Liver (tissue), 9 donors: ENCODE measurements around the gene IGSF1. TPM values are rescaled to one million over a fixed set of nuclear protein-coding genes. Genes with fewer than 3 reads are reported as not detected.

ENCODE experiments used
- DNase-seq: peaks from one replicate; pipeline ENCODE4 v3.0.0-alpha.2; 2017; ENCODE audit warnings: low spot score
- H3K27ac ChIP-seq, 2 donors: one replicate each; pipeline ENCODE4 v1.7.0; 2013; ENCODE audit warnings: inconsistent platforms in 2 of 2, low read length in 2 of 2, control low read depth in 1 of 2, low read depth in 1 of 2, mild to moderate bottlenecking in 1 of 2
- H3K27me3 ChIP-seq, 4 donors: one replicate each; pipeline versions ENCODE4 v1.6.1 to v1.7.0; 2013; ENCODE audit warnings: low read length in 3 of 4, inconsistent platforms in 1 of 4, mild to moderate bottlenecking in 1 of 4, moderate library complexity in 1 of 4; ENCODE audit not compliant: control insufficient read depth in 4 of 4, insufficient read depth in 4 of 4
- H3K36me3 ChIP-seq, 4 donors: one replicate each; pipeline versions ENCODE4 v1.6.1 to v1.7.0; 2013; ENCODE audit warnings: low read length in 3 of 4, mild to moderate bottlenecking in 3 of 4, low read depth in 1 of 4, moderate library complexity in 1 of 4; ENCODE audit not compliant: control insufficient read depth in 4 of 4, insufficient read depth in 3 of 4
- H3K4me1 ChIP-seq, 4 donors: one replicate each; pipeline versions ENCODE4 v1.6.1 to v1.7.0; 2013; ENCODE audit warnings: low read length in 3 of 4, mild to moderate bottlenecking in 3 of 4, moderate library complexity in 1 of 4; ENCODE audit not compliant: control insufficient read depth in 4 of 4, insufficient read depth in 4 of 4
- H3K4me3 ChIP-seq, 3 donors: one replicate each; pipeline versions ENCODE4 v1.6.1 to v1.7.0; 2013; ENCODE audit warnings: low read length in 3 of 3, control low read depth in 1 of 3, low read depth in 1 of 3, mild to moderate bottlenecking in 1 of 3
- H3K9ac ChIP-seq, 2 donors: one replicate each; pipeline ENCODE4 v1.7.0; 2013; ENCODE audit warnings: low read length in 2 of 2, mild to moderate bottlenecking in 2 of 2, moderate library complexity in 2 of 2, control low read depth in 1 of 2, low read depth in 1 of 2
- H3K9me3 ChIP-seq, 4 donors: one replicate each; pipeline versions ENCODE4 v1.6.1 to v1.7.0; 2013; ENCODE audit warnings: low read length in 3 of 4; ENCODE audit not compliant: control insufficient read depth in 4 of 4
- EGR1 ChIP-seq, 2 donors: IDR thresholded peaks; 2 replicates each; pipeline ENCODE4 v1.6.1; 2016 to 2018; ENCODE audit warnings: antibody characterized with exemption in 2 of 2, low read depth in 2 of 2
- FOXA1 ChIP-seq: IDR thresholded peaks from 2 replicates; pipeline ENCODE4 v1.6.1; 2016; ENCODE audit warnings: antibody characterized with exemption
- FOXA2 ChIP-seq: IDR thresholded peaks from 2 replicates; pipeline ENCODE4 v1.6.1; 2016; ENCODE audit warnings: antibody characterized with exemption
- GABPA ChIP-seq, 2 donors: IDR thresholded peaks in 1 of 2; conservative IDR thresholded peaks in 1 of 2; 2 replicates each; pipeline ENCODE4 v1.6.1; 2016; ENCODE audit warnings: antibody characterized with exemption in 2 of 2, mild to moderate bottlenecking in 1 of 2, moderate library complexity in 1 of 2
- HNF4A ChIP-seq, 2 donors: conservative IDR thresholded peaks; 2 replicates each; pipeline ENCODE4 v1.6.1; 2016; ENCODE audit warnings: antibody characterized with exemption in 2 of 2, mild to moderate bottlenecking in 2 of 2
- HNF4G ChIP-seq: IDR thresholded peaks from 2 replicates; pipeline ENCODE4 v1.6.1; 2016; ENCODE audit warnings: antibody characterized with exemption
- JUND ChIP-seq, 2 donors: IDR thresholded peaks; 2 replicates each; pipeline ENCODE4 v1.6.1; 2016; ENCODE audit warnings: antibody characterized with exemption in 2 of 2
- NR2F2 ChIP-seq: IDR thresholded peaks from 2 replicates; pipeline ENCODE4 v1.6.1; 2016; ENCODE audit warnings: antibody characterized with exemption
- RXRA ChIP-seq, 2 donors: IDR thresholded peaks; 2 replicates each; pipeline ENCODE4 v1.6.1; 2017 to 2018; ENCODE audit warnings: antibody characterized with exemption in 2 of 2, mild to moderate bottlenecking in 1 of 2
- SP1 ChIP-seq: IDR thresholded peaks from 2 replicates; pipeline ENCODE4 v1.6.1; 2018; ENCODE audit warnings: antibody characterized with exemption, mild to moderate bottlenecking
- TAF1 ChIP-seq: conservative IDR thresholded peaks from 2 replicates; pipeline ENCODE4 v1.6.1; 2016; ENCODE audit warnings: antibody characterized with exemption, mild to moderate bottlenecking
- YY1 ChIP-seq: IDR thresholded peaks from 2 replicates; pipeline ENCODE4 v1.6.1; 2016; ENCODE audit warnings: antibody characterized with exemption, mild to moderate bottlenecking
- WGBS: extraction: QIAGEN DNeasy Blood & Tissue Kit; methylation state at CpG from one replicate; pipeline ENCODE4 v1.1.7; 2013; 5-methylcytosine and 5-hydroxymethylcytosine counted together
- polyA plus RNA-seq, 2 donors: library from polyadenylated mRNA; stranded (reverse) in 1 of 2; unstranded in 1 of 2; fragments of 200-250 nt in 1 of 2; fragments of >200 nt in 1 of 2; fragmentation: Nextera tagmentation in 1 of 2; extraction: Ambion mirVana in 1 of 2; gene quantifications; one replicate each; pipeline versions ENCODE4 v1.2.1 to v1.2.3, GENCODE V29; 2013 to 2015
- total RNA-seq, 2 donors: library from RNA; depleted of rRNA; stranded (reverse); fragments of >200 nt; gene quantifications; one replicate each; pipeline ENCODE4 v1.2.3, GENCODE V29; 2014
- TF ChIP-seq, protein P1 (sequence below): IDR thresholded peaks from 2 replicates; pipeline ENCODE4 v1.6.1; 2016; ENCODE audit warnings: antibody characterized with exemption
- TF ChIP-seq, protein P2 (sequence below): IDR thresholded peaks from 2 replicates; pipeline ENCODE4 v1.6.1; 2016; ENCODE audit warnings: antibody characterized with exemption
- TF ChIP-seq, protein P3 (sequence below): IDR thresholded peaks from 2 replicates; pipeline ENCODE4 v1.6.1; 2016; ENCODE audit warnings: antibody characterized with exemption
- TF ChIP-seq, protein P4 (sequence below): fragments of 150-350 bp; IDR thresholded peaks from 2 replicates; pipeline ENCODE4 v1.5.1; 2017; ENCODE audit warnings: improper control_type of control experiment, low read depth, low read length; ENCODE audit not compliant: missing input control
- TF ChIP-seq, protein P5 (sequence below): IDR thresholded peaks from 2 replicates; pipeline ENCODE4 v1.6.1; 2016; ENCODE audit warnings: antibody characterized with exemption, mild to moderate bottlenecking
- donor health status: healthy.
- donor health status: healthy.
- donor health status: healthy.
- donor health status: healthy.
- donor health status: healthy.

IGSF1 gene
- total and polyA plus RNA-seq, 4 donors = 0.15 to 50.7 (median 0.19) TPM

DNA sequence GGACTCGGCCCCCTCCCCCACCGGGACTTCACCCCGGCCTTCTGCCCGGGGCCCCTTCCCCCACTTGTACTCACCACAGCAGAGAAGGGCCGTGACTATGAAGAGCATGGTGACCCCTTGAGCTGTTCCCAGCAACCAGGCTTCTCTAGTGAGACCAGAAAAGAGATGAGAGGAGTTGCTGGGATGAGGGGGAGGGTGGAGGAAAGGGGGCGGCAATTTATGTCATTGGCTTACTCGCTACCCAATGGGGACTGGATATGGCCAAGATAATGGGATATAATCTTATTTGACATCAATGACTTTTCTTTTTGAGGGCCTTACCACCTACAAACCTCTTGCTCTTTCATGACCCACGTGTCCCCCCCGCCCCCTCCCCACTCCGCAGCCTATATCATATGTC lies 9.9 kb downstream of the IGSF1 start:
- H3K4me3 ChIP-seq = no peak overlapping the region
- no peak for TF ChIP-seq GABPA (IDR thresholded peaks at IDR 0.05 in 1 of 2, conservative IDR thresholded peaks at IDR 0.05 in 1 of 2)
- TF ChIP-seq, protein P1, sequence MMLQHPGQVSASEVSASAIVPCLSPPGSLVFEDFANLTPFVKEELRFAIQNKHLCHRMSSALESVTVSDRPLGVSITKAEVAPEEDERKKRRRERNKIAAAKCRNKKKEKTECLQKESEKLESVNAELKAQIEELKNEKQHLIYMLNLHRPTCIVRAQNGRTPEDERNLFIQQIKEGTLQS = no peak
- TF ChIP-seq SP1 = no peak
- TF ChIP-seq, protein P2, sequence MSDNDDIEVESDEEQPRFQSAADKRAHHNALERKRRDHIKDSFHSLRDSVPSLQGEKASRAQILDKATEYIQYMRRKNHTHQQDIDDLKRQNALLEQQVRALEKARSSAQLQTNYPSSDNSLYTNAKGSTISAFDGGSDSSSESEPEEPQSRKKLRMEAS = no peak
- TF ChIP-seq, protein P3, sequence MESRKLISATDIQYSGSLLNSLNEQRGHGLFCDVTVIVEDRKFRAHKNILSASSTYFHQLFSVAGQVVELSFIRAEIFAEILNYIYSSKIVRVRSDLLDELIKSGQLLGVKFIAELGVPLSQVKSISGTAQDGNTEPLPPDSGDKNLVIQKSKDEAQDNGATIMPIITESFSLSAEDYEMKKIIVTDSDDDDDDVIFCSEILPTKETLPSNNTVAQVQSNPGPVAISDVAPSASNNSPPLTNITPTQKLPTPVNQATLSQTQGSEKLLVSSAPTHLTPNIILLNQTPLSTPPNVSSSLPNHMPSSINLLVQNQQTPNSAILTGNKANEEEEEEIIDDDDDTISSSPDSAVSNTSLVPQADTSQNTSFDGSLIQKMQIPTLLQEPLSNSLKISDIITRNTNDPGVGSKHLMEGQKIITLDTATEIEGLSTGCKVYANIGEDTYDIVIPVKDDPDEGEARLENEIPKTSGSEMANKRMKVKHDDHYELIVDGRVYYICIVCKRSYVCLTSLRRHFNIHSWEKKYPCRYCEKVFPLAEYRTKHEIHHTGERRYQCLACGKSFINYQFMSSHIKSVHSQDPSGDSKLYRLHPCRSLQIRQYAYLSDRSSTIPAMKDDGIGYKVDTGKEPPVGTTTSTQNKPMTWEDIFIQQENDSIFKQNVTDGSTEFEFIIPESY = no peak
- TF ChIP-seq JUND (IDR thresholded peaks at IDR 0.05) = no peak
- TF ChIP-seq, protein P4, sequence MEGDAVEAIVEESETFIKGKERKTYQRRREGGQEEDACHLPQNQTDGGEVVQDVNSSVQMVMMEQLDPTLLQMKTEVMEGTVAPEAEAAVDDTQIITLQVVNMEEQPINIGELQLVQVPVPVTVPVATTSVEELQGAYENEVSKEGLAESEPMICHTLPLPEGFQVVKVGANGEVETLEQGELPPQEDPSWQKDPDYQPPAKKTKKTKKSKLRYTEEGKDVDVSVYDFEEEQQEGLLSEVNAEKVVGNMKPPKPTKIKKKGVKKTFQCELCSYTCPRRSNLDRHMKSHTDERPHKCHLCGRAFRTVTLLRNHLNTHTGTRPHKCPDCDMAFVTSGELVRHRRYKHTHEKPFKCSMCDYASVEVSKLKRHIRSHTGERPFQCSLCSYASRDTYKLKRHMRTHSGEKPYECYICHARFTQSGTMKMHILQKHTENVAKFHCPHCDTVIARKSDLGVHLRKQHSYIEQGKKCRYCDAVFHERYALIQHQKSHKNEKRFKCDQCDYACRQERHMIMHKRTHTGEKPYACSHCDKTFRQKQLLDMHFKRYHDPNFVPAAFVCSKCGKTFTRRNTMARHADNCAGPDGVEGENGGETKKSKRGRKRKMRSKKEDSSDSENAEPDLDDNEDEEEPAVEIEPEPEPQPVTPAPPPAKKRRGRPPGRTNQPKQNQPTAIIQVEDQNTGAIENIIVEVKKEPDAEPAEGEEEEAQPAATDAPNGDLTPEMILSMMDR = no peak
- TF ChIP-seq TAF1 = no peak
- TF ChIP-seq, protein P5, sequence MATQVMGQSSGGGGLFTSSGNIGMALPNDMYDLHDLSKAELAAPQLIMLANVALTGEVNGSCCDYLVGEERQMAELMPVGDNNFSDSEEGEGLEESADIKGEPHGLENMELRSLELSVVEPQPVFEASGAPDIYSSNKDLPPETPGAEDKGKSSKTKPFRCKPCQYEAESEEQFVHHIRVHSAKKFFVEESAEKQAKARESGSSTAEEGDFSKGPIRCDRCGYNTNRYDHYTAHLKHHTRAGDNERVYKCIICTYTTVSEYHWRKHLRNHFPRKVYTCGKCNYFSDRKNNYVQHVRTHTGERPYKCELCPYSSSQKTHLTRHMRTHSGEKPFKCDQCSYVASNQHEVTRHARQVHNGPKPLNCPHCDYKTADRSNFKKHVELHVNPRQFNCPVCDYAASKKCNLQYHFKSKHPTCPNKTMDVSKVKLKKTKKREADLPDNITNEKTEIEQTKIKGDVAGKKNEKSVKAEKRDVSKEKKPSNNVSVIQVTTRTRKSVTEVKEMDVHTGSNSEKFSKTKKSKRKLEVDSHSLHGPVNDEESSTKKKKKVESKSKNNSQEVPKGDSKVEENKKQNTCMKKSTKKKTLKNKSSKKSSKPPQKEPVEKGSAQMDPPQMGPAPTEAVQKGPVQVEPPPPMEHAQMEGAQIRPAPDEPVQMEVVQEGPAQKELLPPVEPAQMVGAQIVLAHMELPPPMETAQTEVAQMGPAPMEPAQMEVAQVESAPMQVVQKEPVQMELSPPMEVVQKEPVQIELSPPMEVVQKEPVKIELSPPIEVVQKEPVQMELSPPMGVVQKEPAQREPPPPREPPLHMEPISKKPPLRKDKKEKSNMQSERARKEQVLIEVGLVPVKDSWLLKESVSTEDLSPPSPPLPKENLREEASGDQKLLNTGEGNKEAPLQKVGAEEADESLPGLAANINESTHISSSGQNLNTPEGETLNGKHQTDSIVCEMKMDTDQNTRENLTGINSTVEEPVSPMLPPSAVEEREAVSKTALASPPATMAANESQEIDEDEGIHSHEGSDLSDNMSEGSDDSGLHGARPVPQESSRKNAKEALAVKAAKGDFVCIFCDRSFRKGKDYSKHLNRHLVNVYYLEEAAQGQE = no peak
- TF ChIP-seq FOXA2 = no peak
- TF ChIP-seq EGR1 (IDR thresholded peaks at IDR 0.05; ENCODE audit: low read depth in 2 of 2) = no peak
- no peak for TF ChIP-seq HNF4G
- H3K9me3 ChIP-seq = no peaks in the 10 kb centered on the region
- no peaks in the 10 kb centered on the region for H3K4me1 ChIP-seq
- no peak overlapping the region for H3K9ac ChIP-seq
- no peak for DNase-seq
- H3K27me3 ChIP-seq = peaks cover 0 to 3% (median 0%) of the 10 kb centered on the region in 4 donors
- WGBS = 58% methylated on average over 10 of the region's 10 CpGs
- no peaks in the 10 kb centered on the region for H3K36me3 ChIP-seq
- H3K27ac ChIP-seq = no peak overlapping the region

DNA sequence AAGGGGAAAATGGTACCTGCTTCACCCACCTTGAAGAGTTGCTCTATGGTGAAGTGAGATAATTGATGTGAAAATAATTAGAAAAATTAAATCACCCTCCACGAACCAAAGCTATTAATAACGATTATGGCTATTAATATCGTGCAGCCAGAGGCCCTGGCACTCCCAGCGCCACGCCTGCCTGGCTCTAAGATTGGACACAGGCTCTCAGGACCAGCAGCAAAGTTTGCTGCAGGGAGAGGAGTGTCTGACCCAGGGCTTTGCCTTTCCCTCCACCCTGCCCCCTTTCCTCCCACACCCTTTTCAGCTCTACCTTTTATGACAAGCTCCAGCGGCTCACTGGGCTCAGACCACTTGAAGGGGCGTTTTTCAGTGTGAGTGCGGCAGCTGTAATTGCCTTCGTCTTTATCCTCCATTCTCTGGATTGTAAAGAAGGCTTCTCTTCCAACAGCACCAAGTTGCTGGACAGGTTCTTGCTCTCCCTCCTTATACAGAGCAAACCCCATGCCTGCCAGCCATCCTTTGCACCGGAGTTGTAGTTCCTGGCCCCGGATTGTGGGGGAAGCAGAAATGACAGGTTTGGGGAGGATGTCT lies 11.5 kb downstream of the IGSF1 start:
- peaks cover 0 to 5% (median 0%) of the 10 kb centered on the region in 4 donors for H3K27me3 ChIP-seq
- no peak overlapping the region for H3K4me3 ChIP-seq
- 76% methylated on average over 11 of the region's 11 CpGs for WGBS
- H3K36me3 ChIP-seq = no peaks in the 10 kb centered on the region
- no peaks in the 10 kb centered on the region for H3K4me1 ChIP-seq
- no peak overlapping the region for H3K9ac ChIP-seq
- no peaks in the 10 kb centered on the region for H3K9me3 ChIP-seq
- DNase-seq = no peak
- no peak overlapping the region for H3K27ac ChIP-seq
- TF ChIP-seq GABPA (IDR thresholded peaks at IDR 0.05 in 1 of 2, conservative IDR thresholded peaks at IDR 0.05 in 1 of 2) = no peak
- TF ChIP-seq RXRA (IDR thresholded peaks at IDR 0.05) = no peak
- no peak for TF ChIP-seq YY1
- TF ChIP-seq, protein P2 = no peak
- TF ChIP-seq FOXA1 = no peak
- TF ChIP-seq, protein P4 = no peak
- no peak for TF ChIP-seq HNF4A (conservative IDR thresholded peaks at IDR 0.05)
- no peak for TF ChIP-seq EGR1 (IDR thresholded peaks at IDR 0.05; ENCODE audit: low read depth in 2 of 2)
- no peak for TF ChIP-seq SP1
- TF ChIP-seq, protein P5 = no peak
- no peak for TF ChIP-seq FOXA2
- TF ChIP-seq HNF4G = no peak
- no peak for TF ChIP-seq NR2F2
